GM21367 (cell line): ENCODE data around the gene MRC1.

Experiments
- ATAC-seq: cut with Tn5 transposase; IDR thresholded peaks from one replicate; pipeline ENCODE4 v1.9.1; 2021; ENCODE audit not compliant: unreplicated experiment

The MRC1 gene

GRCh38 chr10:17795083-17795482, 14.1 kb upstream of the MRC1 start:
- ATAC-seq, result no peak

- no peak for ATAC-seq
These were observed 13.1 kb upstream of the MRC1 start for GRCh38 chr10:17795813-17796594.

DNA sequence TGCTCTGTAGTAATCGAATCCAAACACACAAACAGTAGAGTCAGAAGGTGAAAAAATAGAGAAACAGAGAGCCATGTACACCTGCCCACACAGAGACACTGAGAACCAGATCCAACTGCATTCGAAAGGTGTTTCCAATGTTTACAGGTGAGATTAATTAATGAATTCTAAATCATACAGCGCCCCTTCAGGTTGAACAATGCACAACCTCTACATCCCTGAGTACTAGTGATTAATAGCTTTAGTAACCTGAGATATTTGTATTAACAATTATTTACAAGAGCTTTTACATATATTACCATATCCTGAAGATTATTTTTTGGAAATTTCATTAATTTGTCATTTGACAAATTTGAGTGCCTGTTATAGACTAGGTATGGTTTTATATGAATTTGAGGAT, 7.6 kb upstream of the MRC1 start:
- no peak for ATAC-seq

DNA sequence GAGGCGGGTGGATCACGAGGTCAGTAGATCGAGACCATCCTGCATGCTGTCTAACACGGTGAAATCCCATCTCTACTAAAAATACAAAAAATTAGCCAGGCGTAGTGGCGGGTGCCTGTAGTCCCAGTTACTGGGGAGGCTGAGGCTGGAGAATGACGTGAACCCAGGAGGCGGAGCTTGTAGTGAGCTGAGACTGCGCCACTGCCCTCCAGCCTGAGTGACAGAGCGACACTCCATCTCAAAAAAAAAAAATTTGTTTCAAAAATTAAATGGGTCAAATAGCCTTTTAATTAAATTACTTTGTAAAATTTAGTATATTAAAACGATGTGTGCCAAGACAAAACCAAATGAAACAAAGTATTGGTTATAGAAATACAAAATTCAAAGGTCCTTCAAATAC, 6.8 kb upstream of the MRC1 start:
- no peak for ATAC-seq

DNA sequence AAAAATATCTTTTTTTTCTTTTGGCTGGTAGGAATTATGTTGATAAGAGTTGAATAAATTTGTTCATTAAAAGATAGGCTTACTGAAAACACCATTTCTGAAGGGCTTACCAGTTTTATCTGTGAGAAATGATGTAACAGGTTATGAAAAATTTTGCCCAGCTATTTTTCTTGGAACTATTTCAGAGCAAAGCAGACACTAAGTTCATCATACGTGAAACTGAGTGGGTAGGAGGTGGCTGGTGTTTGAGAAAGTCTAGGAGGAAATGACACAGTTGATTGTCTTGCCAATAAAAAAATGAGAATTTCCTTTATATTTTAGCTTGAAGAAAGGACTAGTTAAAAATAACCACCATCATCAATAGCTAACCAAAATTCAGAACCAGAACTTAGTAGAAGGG, 6.2 kb upstream of the MRC1 start:
- no peak for ATAC-seq

GRCh38 chr10:17805330-17805729, 3.8 kb upstream of the MRC1 start:
- no peak for ATAC-seq

DNA sequence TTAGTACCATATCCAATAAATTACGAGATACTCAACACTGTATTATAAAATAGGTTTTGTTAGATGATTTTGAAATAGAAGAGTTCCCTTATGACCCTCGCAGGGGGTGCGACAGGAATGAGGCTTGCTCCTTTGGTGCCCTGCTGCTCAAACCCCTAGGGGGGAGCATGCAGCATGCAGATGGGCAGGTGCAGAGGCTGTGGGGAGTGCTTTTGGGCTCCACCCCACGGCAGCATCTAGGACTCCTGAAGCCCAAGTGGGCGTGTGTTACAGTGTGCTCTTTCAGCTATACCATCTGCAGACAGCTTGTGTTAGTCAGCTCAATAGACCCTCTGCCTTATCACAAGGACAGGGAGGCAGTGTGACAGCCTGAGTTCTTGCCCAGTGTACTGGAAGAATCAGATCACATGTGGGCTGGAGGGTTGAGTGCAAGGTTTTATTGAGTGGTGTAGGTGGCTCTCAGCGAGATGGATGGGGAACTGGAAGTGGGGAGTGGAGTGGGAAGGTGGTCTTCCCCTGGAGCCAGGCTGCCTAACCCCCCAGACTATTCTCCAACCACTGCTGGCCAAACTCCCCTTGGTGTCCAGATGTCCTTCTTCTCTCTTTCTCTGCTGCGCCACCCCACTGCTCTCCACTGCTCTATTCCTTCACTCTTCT, 3.1 kb upstream of the MRC1 start:
- no peak for ATAC-seq

DNA sequence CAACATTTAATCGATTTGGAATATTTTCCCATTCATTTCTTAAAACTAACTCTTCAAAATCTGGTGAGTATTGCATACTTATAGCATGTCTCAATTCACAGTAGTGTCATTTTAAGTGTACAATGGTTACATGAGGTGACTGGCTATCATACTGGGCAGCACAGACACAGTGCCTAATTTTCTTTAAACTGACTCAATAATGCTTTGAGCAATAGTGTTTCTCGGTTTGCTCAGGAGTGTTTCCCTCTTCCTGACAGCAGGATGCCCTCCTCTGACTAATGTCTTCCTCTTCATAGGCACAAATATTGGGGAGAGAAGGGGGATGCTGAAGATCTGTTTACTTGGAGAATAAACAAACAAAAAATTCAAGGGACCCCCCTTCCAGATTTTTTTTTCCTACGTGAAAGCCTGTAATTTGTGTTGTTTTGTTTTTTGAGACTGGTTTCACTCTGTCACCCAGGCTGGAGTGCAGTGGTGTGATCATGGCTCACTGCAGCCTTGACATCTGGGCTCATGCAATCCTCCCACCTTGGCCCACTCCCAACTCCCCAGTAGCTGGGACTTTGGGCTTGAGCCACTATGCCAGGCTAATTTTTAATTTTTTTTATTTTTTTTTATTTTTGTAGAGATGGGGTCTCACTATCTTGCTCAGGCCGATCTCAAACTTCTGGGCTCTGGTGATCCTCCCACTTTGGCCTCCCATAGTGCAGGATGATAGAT, 2.2 kb downstream of the MRC1 start:
- ATAC-seq, result no peak

GRCh38 chr10:17814973-17815372, 5.8 kb downstream of the MRC1 start:
- ATAC-seq, result no peak

GRCh38 chr10:17816199-17816598, 7.1 kb downstream of the MRC1 start:
- ATAC-seq, result no peak

- no peak for ATAC-seq
These were observed 8.2 kb downstream of the MRC1 start for GRCh38 chr10:17817316-17817715.

- no peak for ATAC-seq
These were observed 8.6 kb downstream of the MRC1 start for GRCh38 chr10:17817790-17818189.

DNA sequence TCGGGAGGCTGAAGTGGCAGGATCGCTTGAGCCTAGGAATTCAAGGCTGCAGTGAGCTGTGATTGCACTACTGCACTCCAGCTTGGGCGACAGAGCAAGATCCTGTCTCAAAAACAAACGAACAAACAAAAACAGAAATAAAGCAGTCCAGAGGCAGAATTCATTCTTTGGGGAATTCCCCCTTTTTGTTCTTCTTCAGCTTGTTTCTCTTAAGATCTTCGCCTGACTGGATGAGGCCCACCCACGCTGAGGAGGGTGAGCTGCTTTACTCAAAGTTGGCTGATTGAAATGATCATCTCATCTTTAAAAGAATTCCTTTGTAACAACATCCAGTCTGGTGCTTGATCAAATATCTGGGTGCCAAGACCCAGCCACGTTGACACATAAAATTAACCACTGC, 10.7 kb downstream of the MRC1 start:
- ATAC-seq, result no peak

- no peak for ATAC-seq
These were observed 11.8 kb downstream of the MRC1 start for GRCh38 chr10:17820943-17821342.

GRCh38 chr10:17821893-17822292, 12.7 kb downstream of the MRC1 start:
- ATAC-seq, result no peak

DNA sequence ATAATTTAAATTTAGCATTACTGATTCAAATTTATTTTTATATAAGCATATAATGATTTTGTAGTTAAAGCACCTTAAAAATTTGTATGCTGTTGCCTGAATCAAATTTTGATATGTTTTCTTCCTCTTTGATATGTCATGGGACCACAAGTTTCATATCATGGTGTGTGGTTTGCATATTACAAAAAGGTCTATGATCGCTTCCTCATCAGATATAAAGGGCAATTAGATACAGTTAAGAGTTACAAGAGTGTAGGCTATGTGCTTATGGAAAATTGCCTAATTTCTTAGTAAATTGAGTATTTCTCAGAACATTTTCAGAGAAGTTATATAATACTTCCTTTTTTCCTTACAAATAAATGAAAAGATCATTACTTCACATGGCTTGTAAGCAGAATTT, 22.2 kb downstream of the MRC1 start:
- ATAC-seq, result no peak

GRCh38 chr10:17831896-17832295, 22.7 kb downstream of the MRC1 start:
- ATAC-seq, result no peak

DNA sequence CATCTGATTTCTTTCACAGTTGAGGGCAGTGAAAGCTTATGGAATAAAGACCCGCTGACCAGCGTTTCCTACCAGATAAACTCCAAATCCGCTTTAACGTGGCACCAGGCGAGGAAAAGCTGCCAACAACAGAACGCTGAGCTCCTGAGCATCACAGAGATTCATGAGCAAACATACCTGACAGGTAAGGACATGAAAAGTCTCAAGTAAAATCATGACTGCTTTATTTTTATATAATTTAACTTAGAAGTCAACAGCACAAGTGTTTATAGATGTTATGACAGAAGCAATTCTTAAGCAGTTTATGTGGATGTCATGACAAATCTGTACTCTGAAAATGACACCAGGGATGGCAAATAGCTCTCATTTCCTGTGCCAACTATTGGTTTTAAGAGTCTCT, 24.5 kb downstream of the MRC1 start:
- ATAC-seq, result no peak

GRCh38 chr10:17835688-17836087, 26.5 kb downstream of the MRC1 start:
- ATAC-seq, result no peak

DNA sequence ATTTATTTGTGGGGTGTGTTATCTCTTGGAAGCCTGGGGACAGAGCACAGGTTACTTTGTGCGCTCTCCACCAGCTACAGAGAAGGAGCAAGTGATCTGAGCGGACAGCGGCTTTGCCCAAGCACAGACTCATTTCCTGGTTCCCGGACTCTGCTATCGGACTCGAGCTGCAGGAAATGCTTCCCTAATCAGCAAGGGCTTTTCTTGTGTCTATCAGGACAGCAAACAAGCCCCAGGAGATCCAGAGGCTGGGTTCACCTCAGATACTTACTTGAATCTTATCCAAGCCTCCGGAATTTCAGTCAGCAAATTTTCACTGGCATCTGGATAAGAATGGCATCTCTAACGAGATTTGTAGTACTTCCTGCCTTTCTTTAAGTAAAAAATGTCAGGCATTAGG, 27.8 kb downstream of the MRC1 start:
- ATAC-seq, result no peak

DNA sequence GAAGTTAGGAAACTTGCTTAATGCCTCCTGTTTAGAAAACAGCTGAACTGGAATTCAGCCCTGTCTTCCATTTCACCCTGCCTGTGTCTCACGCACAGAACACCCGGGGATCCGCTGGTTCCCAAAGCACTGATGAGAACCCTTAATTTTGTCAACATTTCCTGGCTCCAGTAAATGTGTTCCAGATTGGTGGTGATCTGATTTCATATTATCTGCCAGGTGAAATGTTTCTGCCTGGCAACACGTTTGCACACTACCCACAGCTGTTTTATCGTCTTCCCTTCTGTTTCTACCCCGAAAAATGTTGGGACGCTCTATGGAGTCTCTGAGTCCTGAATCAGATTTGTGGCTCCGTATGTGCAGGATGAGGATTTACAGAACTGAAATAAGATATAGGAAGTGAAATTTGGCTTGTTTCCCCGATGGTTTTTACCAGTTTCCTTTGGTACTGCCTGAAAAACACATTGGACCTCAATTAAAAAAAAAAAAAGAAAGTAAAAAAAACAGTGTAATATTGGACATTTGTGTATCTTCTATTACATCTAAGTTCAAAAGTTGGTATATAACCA, 29.0 kb downstream of the MRC1 start:
- ATAC-seq, result no peak

- ATAC-seq, result no peak
These were observed 31.9 kb downstream of the MRC1 start for GRCh38 chr10:17841050-17841449.
